GM21786 (cell line): Measurements from ENCODE around the gene ZBTB38.

Experiments used
- ATAC-seq: cut with Tn5 transposase; IDR thresholded peaks from one replicate; pipeline ENCODE4 v1.9.1; 2021; ENCODE audit not compliant: unreplicated experiment

ZBTB38 gene

GRCh38 chr3:141338881-141339280 is 29.4 kb upstream of the ZBTB38 start:
- no peak for ATAC-seq

DNA sequence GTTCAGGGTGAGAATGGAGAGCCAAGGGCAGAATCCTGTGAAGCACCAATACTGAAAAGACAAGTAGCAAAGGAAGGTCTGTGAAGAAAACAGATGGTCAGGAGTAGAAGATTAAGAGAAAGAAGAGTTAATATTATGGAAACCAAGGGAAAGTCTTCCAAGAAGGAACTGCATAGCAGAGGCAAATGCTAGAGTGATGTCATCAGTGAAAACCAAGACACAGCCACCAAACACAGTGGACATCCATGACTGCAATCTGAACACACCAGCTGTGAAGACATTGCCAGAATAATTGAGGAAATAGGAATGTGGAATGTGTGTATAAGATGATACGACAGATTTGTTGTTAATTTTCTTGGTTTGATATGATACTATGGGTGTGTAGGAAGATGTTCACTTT is 26.8 kb upstream of the ZBTB38 start:
- ATAC-seq, result no peak

DNA sequence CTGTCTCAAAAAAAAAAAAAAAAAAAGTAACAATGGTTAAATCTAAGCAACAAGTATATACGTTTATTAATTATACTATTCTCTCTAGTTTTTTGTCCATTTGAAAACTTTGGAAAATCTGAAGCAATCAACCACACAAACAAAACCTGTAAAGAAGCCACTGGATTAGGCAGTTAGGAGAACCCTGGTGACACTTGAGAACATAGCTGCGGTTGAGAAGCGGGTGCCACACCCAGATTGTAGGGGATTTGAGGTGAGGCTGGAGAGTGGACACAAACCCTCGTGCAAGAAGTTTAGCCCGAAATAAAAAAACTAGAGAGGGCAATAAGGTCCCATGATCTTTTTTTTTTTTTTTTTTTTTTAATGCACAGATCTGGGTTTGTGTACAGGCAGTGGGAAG is 25.9 kb upstream of the ZBTB38 start:
- no peak for ATAC-seq

DNA sequence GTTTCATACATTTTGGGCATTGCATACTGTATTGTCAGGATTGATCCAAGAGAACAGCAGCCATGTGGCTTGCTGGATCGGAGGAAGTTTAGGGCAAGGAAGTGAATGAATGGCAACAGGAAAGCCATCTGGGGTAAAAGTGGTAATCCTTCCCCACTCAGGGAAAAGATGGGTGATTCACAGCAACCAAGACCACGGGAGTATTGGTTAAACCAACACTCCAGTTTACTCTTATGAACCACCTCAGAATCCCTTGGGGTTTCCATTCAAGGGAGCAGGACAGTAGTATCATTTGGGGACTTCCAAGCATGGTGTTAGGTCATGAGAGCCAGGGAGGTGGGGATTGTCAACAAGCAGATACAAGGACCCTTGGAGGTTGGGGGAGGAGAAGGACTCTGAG is 25.2 kb upstream of the ZBTB38 start:
- no peak for ATAC-seq

DNA sequence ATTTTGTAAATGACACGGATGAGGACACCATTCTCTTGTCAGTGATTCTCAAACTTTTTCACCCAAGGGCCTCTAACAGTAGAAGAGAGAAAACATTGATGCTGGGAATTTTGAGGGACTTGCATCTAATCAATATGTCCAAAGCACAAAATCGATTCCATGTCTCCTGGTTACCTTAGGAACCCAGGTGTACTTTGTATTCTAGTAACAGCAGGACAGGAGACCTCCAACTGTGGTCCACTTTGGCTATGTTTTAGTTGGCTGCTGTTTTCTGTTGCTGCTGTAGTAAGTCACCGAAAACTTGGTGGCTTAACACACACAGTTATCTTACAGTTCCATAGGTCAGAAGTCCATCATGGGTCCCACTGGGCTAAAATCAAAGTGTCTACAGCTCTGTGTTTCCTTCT is 24.4 kb upstream of the ZBTB38 start:
- no peak for ATAC-seq

DNA sequence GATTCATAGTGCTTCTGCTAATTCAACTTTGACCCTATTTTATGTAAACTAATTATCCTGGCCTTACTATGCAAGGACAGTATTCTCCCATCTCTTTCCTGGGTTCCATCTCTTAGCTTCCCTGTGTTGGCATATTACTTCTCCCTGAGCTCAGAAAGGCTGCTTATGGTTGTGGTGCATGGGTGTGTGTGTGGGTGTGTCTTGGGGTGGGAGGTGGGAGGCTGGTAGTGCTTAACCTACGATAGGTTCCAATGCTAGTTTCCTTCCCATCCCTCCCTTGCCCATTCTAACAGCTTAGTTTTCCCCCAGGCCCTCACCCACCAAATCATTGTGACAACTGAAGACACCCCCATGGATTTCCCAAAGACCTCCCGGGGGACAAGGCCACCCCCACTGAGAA is 22.8 kb upstream of the ZBTB38 start:
- no peak for ATAC-seq

- no peak for ATAC-seq
Observed at GRCh38 chr3:141346007-141346406, 22.3 kb upstream of the ZBTB38 start.

DNA sequence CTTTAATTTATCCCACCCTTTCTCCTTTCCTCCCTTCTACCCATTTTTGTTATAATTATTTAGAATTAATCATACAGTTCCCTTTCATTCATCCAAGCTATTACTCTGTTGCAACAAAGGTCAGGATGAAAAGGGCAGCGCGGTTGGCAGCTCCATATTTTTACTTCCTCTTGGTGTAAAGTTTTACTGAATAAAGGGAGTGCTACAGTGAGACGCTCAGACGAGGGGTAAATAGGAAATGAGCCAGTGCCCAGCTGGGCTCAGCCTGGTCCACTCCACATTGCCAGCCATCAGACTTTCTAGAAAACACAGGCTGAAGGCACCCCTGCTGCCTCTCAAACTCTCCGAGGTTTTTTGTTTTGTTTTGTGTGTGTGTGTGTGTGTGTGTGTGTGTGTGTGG is 21.9 kb upstream of the ZBTB38 start:
- ATAC-seq, result no peak

- ATAC-seq, result no peak
Observed at GRCh38 chr3:141346839-141347238, 21.5 kb upstream of the ZBTB38 start.

DNA sequence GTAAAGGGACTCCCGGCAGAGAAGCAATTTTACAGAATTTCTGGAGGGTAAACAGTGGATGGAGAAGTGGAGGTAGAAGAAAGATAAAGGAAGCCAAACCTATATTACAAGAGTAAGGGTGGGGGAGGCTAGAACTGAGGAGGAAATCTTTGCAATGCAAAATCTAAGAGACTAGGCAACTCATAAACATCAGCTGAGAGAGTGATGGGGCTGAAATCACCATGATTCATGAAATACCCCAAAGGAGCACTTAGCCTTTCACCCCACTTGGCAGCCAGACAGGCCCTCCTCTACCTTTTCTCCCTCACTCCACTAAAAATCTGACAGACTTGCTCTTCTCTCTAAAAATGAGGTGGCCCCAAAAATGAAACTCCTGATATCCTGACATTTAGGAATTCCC is 19.5 kb upstream of the ZBTB38 start:
- no peak for ATAC-seq

DNA sequence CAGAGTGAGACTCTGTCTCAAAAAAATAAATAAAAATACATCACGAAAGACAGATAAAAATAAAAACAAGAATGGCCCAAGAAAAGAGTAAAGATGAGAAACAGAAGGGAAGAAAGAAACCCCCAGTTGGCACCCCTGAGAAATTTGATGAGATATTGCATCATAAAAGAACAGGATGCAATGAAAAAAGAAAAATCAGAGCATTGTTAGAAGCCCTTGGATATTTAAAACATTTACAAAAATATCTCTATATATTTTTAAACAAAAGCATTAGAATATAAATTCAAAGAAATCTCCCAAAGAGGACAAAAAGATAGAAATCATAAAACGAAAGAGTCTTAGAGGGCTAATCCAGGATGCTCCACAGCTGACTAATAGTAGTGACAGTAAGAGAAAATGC is 18.6 kb upstream of the ZBTB38 start:
- ATAC-seq, result no peak

DNA sequence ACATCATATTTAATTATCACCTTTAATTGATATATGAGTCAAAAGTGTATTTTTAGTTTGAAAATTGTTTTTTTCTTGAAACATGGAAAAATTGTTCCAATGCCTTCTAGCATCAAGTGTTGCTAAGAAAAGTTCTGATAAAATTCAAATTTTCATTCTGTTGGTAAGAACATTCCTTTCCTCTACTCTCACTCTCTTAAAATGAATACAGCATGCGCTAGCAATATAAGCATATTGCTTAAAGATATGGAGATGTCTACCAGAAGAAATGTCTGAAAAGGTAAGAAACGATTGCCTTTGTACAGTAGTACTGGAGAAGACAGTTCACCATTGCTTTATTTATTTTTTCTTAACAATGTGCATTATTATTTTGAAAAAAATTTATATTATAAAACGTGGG is 17.6 kb upstream of the ZBTB38 start:
- no peak for ATAC-seq

DNA sequence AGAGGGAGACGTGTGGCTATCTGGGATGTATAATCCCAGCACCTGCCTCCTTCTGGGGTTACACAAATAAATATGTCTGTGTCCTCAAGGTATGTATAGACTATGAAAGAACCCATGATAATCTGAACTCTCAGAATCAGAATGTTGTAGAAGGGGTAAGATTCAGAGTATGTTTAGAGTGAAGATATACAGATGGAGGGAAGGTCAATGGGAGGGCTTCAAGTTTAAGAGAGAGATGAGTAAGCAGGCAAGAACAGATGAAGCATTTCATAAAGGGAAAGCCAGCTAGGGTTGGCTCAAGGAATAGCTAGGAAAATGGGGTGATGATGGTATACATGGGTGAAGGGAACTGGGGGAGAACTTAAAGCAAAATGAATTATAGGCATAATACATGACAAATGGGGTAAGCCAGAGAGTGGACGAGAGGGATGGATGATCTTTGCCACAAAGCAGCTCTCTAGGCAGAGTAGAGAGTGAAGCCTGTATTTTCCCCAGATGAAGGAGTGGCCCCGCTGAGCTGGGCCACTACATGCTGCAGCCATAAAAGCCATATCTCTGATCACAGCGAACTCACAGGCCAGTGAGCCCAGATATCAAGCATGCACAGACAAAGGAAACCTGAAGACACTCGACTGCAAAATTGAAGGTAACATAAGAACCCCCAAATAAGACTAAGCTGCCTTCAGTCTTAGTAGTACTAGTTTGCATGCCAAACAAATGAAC is 15.9 kb upstream of the ZBTB38 start:
- ATAC-seq, result no peak

DNA sequence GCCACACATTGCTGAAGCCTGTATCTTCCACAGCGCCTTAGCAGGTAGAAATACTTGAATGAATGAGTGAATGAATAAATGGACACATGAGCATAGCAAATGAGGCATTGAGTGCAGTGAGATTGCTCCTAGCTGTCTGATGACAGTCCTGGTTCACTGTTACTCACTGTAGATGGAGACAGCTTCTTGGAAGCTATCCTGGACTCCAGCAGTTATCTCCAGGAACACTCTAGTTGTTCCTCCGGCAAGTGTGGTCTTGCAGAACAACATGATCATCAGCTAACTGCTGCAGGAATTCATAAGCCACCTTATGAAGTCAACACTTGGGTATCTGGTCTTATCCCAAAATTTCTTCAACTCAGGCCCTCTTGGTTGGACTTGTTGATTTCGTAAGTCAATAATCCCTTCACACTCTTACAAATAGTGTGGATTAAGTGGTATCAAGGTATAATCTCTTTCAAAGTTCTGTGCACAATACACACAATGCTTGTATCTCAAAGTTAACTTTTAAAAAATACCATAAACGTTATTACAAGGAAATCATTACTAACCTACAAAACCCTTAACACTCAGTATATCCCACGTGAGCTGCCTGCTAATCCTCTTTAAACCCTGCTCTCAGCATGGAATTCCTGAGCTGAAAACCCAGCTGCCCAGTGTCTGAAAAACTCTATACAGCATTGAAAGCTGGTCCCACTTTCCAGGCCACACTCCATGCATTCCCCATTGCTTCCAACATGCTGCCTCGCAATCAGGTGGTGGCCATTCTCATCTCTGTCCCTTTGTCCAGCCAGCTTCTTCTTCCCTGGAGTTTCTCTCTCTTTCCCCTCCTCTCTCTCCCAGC is 14.4 kb upstream of the ZBTB38 start:
- no peak for ATAC-seq

- no peak for ATAC-seq
Observed at GRCh38 chr3:141354517-141354916, 13.8 kb upstream of the ZBTB38 start.

DNA sequence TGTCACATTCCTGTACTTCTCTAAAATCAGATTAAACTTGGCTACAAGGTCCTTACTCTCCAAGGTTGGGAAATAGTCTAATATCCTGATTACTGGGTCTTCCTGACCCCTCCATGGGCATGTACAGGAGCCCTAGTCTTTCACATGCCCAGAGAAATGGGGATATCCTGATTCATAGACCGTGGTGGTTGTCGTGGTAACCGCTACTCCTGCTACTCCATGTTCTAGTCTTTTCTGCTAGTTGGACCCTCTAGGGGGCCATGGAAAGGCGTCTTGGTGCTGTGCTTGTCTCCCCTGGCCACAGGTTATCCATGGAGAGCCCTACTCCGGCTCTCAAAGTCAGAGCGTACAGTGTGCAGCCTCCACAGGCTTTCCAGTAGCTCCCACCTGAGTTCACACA is 13.1 kb upstream of the ZBTB38 start:
- ATAC-seq, result no peak

- ATAC-seq, result no peak
Observed at GRCh38 chr3:141356046-141356445, 12.3 kb upstream of the ZBTB38 start.

DNA sequence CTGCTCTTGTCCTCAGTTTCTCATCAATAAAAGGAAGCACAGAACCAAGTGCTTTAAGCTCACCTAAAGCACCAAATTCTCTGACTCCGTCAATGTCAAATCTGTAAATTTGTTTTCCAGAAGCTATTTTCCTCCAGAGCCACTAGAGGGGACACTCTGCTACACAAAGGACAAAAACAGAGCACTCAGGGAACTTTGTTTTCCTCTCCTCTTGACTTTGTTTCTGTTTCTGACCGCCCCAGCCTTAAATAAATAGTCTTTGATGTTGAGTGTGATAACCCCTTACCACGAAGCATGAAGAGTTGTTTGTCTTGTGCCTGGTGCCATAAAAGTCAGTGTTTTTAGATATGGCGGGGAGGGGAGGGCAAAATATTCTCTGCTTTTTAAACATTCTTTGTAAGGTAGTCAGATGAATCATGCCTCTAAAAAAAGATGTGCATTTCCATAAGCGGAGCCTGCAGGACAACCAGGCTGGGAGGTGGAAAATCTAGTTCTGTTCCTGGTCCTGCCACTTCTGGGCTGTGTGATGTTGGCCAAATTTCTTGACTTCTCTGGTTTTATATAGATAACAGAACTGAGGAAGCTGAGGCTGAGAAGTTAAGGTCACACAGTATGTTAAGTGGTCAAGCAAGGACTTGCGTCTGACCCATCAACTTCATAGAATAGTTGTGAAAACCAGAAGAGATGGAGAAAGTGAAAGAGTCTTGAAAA is 7.3 kb upstream of the ZBTB38 start:
- ATAC-seq, result peak; percentile 65

DNA sequence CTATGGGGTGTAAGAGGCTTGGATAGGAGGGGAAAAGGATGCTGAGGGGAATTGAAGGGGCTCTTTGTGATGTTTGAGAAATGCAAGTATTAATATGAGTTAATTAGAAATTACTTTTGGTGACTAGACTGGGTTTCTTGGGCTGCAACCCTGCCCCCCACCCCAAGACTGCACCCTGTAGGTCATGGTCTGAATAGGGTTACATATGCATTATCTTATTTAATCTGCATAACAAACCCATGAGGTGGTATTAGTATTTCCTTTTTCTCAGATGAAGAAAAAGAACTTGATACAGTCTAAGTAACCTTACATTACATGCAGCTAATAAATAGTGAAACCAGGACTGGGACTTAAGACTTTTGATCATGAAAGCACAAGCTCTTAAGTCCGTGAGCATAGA is 5.6 kb upstream of the ZBTB38 start:
- no peak for ATAC-seq

- no peak for ATAC-seq
Observed at GRCh38 chr3:141365201-141365600, 3.1 kb upstream of the ZBTB38 start.

DNA sequence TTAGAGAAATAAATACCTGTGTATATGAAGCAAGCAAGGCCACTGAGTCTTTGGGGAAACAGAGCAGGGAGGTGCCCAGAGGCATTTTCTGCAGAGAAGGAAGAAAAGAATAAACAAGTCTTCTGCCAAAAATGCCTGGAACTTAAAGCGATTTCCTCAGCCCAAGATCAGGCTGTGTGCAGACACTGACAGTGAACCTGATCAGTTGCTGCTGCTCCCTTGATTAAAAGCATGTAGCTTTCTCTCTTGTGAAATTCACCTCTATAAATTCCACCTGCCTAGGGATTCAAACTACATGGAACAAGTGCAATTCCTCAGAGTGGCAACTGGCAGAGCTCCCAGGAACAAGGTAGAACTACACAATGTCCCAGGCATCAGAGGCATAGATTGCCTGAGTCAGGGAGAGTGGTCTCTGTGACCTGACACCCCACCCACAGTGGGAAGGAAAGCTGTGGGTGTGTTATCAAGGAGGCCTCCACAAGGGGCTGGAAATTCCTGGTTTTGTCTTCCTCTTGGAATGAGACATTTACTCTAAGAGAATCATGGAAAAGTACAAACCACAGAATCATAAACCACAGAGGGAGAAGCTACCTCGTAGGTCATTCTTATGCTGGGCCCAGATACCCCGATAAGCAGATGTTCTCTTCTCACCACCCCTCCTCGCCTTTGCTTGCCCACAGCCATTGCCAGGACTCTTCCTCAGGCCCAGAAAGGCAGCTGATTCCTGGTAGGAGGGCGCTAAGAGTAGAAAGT is 1.8 kb upstream of the ZBTB38 start:
- no peak for ATAC-seq
